Lung (tissue), 12 donors: ENCODE data around the gene CERCAM. TPM values are rescaled to one million over a fixed set of nuclear protein-coding genes. Genes with fewer than 3 reads are reported as not detected.
A peak's percentile ranks its signal among the peaks of the same experiment; 100 is the strongest.

Source experiments
- ATAC-seq: fragments of 200-7000 bp; cut with Tn5 transposase; one replicate; pipeline ENCODE4 v1.9.1; 2020; ENCODE audit warnings: moderate number of reproducible peaks; ENCODE audit not compliant: insufficient read depth, low FRiP score
- DNase-seq, 3 donors: peaks; one replicate each; pipeline ENCODE4 v3.0.0-alpha.2; 2013 to 2017
- H3K27ac ChIP-seq, 2 donors: one replicate each; pipeline ENCODE4 v1.5.1; 2013; ENCODE audit warnings: mild to moderate bottlenecking in 2 of 2, moderate library complexity in 2 of 2, control low read depth in 1 of 2, inconsistent platforms in 1 of 2, low read depth in 1 of 2, low read length in 1 of 2
- H3K27me3 ChIP-seq, 3 donors: one replicate each; pipeline ENCODE4 v1.5.1; 2013; ENCODE audit warnings: low read length in 2 of 3; ENCODE audit not compliant: control insufficient read depth in 3 of 3, insufficient read depth in 3 of 3
- H3K36me3 ChIP-seq, 4 donors: one replicate each; pipeline ENCODE4 v1.5.1; 2013; ENCODE audit warnings: low read length in 4 of 4, mild to moderate bottlenecking in 1 of 4, moderate library complexity in 1 of 4; ENCODE audit not compliant: control insufficient read depth in 4 of 4, insufficient read depth in 4 of 4
- H3K4me1 ChIP-seq, 5 donors: one replicate each; pipeline ENCODE4 v1.5.1; 2013; ENCODE audit warnings: low read length in 5 of 5, mild to moderate bottlenecking in 2 of 5, moderate library complexity in 1 of 5; ENCODE audit not compliant: control insufficient read depth in 5 of 5, insufficient read depth in 5 of 5
- H3K4me3 ChIP-seq: one replicate; pipeline ENCODE4 v1.5.1; 2013; ENCODE audit warnings: mild to moderate bottlenecking, control low read depth, moderate library complexity
- H3K9ac ChIP-seq, 2 donors: one replicate each; pipeline ENCODE4 v1.5.1; 2013; ENCODE audit warnings: low read length in 2 of 2, control low read depth in 1 of 2; ENCODE audit not compliant: insufficient read depth in 1 of 2
- H3K9me3 ChIP-seq, 4 donors: one replicate each; pipeline ENCODE4 v1.5.1; 2013; ENCODE audit warnings: low read length in 3 of 4, mild to moderate bottlenecking in 1 of 4, moderate library complexity in 1 of 4; ENCODE audit not compliant: control insufficient read depth in 4 of 4, insufficient read depth in 3 of 4
- CTCF ChIP-seq: IDR thresholded peaks from 2 replicates; pipeline ENCODE4 v1.5.1; 2012; ENCODE audit warnings: mild to moderate bottlenecking; ENCODE audit errors: control extremely low read depth, extremely low read depth
- WGBS, 2 donors: extraction: QIAGEN DNeasy Blood & Tissue Kit; methylation state at CpG; one replicate each; pipeline ENCODE4 v1.1.7; 2013; 5-methylcytosine and 5-hydroxymethylcytosine counted together
- polyA plus RNA-seq, 2 donors: library from polyadenylated mRNA; stranded (reverse); fragments of 200-250 nt; gene quantifications; one replicate each; pipeline ENCODE4 v1.2.1, GENCODE V29; 2013
- total RNA-seq, 2 donors: library from RNA; depleted of rRNA in 1 of 2; stranded (reverse); fragments of >200 nt in 1 of 2; gene quantifications; one replicate each; pipeline ENCODE4 v1.2.1, GENCODE V29; 2014 to 2021
- donor health status: control.
- donor health status: control.
- donor health status: Bipolar disorder and iron deficiency.
- donor health status: healthy.
- donor health status: DM: yes; HTN: yes; CAD: no.

Gene CERCAM
- total and polyA plus RNA-seq, 4 donors: 6.0 to 27.5 (median 14.3) TPM

DNA sequence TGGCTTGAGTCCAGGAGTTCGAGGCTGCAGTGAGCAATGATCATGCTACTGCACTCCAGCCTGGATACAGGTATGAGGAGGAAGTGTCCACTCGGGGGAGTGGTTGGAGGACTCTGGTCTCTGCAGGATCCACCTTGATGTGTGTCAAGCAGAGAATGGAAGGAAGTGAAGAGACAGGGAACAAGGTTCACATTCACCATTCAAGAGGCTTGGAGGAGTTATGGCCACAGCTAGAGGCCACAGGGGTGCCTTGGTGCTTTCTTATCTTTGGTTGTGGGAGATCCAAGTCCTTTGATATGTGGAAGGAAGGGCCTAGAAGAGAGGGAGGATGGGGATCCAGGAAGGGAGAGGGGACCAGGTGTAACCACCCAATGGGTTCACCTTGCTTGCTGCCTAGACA is 5.4 kb upstream of the CERCAM start:
- WGBS, 2 donors: 72 to 87% methylated on average over 2 of the region's 2 CpGs

DNA sequence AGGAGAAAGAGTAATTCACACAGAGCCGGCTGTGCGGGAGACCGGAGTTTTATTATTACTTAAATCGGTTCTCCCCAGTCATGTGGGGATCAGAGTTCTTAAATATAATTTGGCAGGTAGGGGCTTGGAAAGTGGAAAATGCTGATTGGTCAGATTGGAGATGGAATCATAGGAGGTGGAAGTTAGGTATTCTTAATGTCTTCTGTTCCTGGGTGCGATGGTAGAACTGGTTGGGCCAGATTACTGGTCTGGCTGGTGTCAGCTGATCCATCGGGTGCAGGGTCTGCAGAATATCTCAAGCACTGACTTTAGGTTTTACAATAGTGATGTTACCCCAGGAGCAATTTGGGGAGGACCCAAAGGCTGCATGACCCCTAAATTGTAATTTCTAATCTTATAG is 4.6 kb upstream of the CERCAM start:
- H3K4me3 ChIP-seq: no peak overlapping the region

More for the DNA sequence above, 5.4 kb upstream of the CERCAM start:
- ATAC-seq (no peak), DNase-seq (no peak)
- Histone ChIP-seq H3K4me1 (peaks cover 0 to 15% (median 0%) of the 10 kb centered on the region in 5 donors), H3K36me3 (no peaks in the 10 kb centered on the region), H3K9ac (no peak overlapping the region), H3K27me3 (no peaks in the 10 kb centered on the region), H3K9me3 (no peaks in the 10 kb centered on the region), H3K27ac (no peak overlapping the region), H3K4me3 (no peak overlapping the region)
- no peak for TF ChIP-seq CTCF

DNA sequence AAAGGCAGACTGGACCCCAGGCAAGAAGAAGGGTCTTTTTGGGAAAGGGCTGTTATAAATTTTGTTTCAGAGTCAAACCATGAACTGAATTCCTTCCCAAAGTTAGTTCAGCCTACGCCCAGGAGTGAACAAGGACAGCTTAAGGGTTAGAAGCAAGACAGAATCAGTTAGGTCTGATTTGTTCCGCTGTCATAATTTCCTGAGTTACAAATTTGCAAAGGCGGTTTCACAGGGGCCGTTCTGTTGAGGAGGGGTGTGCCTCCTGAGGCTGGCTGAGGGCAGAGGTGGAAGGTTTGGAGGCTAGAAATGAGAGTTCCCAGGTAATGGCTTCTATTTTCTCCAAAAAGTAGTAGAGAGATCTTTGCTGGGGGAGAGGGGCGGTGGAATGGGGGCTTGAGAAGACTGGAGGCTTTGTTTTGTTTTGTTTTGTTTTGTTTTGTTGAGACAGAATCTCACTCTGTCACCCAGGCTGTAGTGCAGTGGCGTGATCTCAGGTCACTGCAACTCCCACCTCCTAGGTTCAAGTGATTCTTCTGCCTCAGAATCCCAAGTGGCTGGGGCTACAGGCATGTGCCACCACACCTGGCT is 4.1 kb upstream of the CERCAM start:
- Histone ChIP-seq H3K9me3 (no peaks in the 10 kb centered on the region), H3K9ac (no peak overlapping the region), H3K36me3 (no peaks in the 10 kb centered on the region), H3K4me1 (peaks cover 0 to 21% (median 1%) of the 10 kb centered on the region in 5 donors), H3K27ac (no peak overlapping the region), H3K4me3 (no peak overlapping the region), H3K27me3 (no peaks in the 10 kb centered on the region)
- ATAC-seq (no peak), DNase-seq (no peak)
- no peak for TF ChIP-seq CTCF
- WGBS, 2 donors: 38 to 55% methylated on average over 6 of the region's 6 CpGs

More for the DNA sequence above, 4.6 kb upstream of the CERCAM start:
- DNase-seq (peak; percentile 37 to 64 (median 53)), ATAC-seq (no peak)
- Histone ChIP-seq H3K36me3 (no peaks in the 10 kb centered on the region), H3K27ac (no peak overlapping the region), H3K9ac (no peak overlapping the region), H3K27me3 (no peaks in the 10 kb centered on the region), H3K4me1 (peaks cover 0 to 16% (median 0%) of the 10 kb centered on the region in 5 donors), H3K9me3 (no peaks in the 10 kb centered on the region)
- WGBS, 2 donors: 46 to 63% methylated on average over 6 of the region's 6 CpGs
- TF ChIP-seq CTCF: no peak
